Gastroesophageal sphincter (tissue), 4 donors: ENCODE data around the gene ZRANB3. TPM values are rescaled to one million over a fixed set of nuclear protein-coding genes. Genes with fewer than 3 reads are reported as not detected.

ENCODE experiments used
- ATAC-seq: fragments of 150-250 bp; one replicate; pipeline ENCODE4 v1.9.1; 2016; ENCODE audit warnings: mild to moderate bottlenecking, moderate library complexity
- H3K27ac ChIP-seq, 4 donors: fragments of 200-600 bp; sonication (generic) in 3 of 4; 1 replicate in 3 of 4; 2 replicates in 1 of 4; pipeline ENCODE4 v1.5.1; 2016 to 2019
- H3K27me3 ChIP-seq: fragments of 200-600 bp; sonication (generic); one replicate; pipeline ENCODE4 v1.5.1; 2019
- H3K36me3 ChIP-seq, 2 donors: fragments of 200-600 bp; sonication (generic); one replicate each; pipeline ENCODE4 v1.5.1; 2019; ENCODE audit warnings: control low read depth in 1 of 2
- H3K4me1 ChIP-seq, 3 donors: fragments of 200-600 bp; sonication (generic); 1 replicate in 2 of 3; 2 replicates in 1 of 3; pipeline ENCODE4 v1.5.1; 2016 to 2019; ENCODE audit warnings: control low read depth in 2 of 3
- H3K4me3 ChIP-seq, 2 donors: fragments of 200-600 bp; sonication (generic); one replicate each; pipeline ENCODE4 v1.5.1; 2019; ENCODE audit warnings: mild to moderate bottlenecking in 1 of 2, moderate library complexity in 1 of 2
- H3K9me3 ChIP-seq, 3 donors: fragments of 200-600 bp; sonication (generic); one replicate each; pipeline ENCODE4 v1.5.1; 2017 to 2019; ENCODE audit warnings: control low read depth in 2 of 3
- EP300 ChIP-seq: sonication (generic); formaldehyde crosslinking; IDR thresholded peaks from one replicate; pipeline ENCODE4 v1.6.1; 2017; ENCODE audit warnings: antibody characterized with exemption, mild to moderate bottlenecking
- POLR2A ChIP-seq, 2 donors: fragments of 450-650 bp; IDR thresholded peaks; one replicate each; pipeline ENCODE4 v1.6.1; 2017; ENCODE audit warnings: antibody characterized with exemption in 2 of 2, mild to moderate bottlenecking in 2 of 2, moderate library complexity in 1 of 2
- POLR2AphosphoS5 ChIP-seq: sonication (generic); formaldehyde crosslinking; IDR thresholded peaks from one replicate; pipeline ENCODE4 v1.6.1; 2017; ENCODE audit warnings: antibody characterized with exemption
- WGBS, 2 donors: methylation state at CpG; one replicate each; pipeline ENCODE4 v1.1.5; 2018; ENCODE audit warnings: low coverage in 1 of 2; 5-methylcytosine and 5-hydroxymethylcytosine counted together
- total RNA-seq, 4 donors: library from RNA; depleted of rRNA; stranded (reverse); fragments of >200 nt; gene quantifications; one replicate each; pipeline ENCODE4 v1.1.0, GENCODE V29; 2016
- TF ChIP-seq, protein P1 (sequence below), 4 experiments: fragments of 200-600 bp in 2 of 4; fragments of 450-650 bp in 2 of 4; sonication (generic) in 1 of 4; IDR thresholded peaks; one replicate each; pipeline ENCODE4 v1.5.1; 2017 to 2019; ENCODE audit warnings: antibody characterized with exemption in 4 of 4, mild to moderate bottlenecking in 2 of 4, moderate library complexity in 2 of 4

The ZRANB3 gene
- total RNA-seq, 4 donors from 2014 or later: 1.4 to 4.6 (median 2.4) TPM

GRCh38 chr2:135259123-135259522, 271.9 kb downstream of the ZRANB3 start:
- no peaks in the 10 kb centered on the region for H3K36me3 ChIP-seq
- H3K4me3 ChIP-seq: no peak overlapping the region
- H3K4me1 ChIP-seq: no peaks in the 10 kb centered on the region
- 83 to 97% methylated on average over 1 to 5 of the region's 6 CpGs for WGBS, 2 donors
- TF ChIP-seq POLR2A (IDR thresholded peaks at IDR 0.05) (no peak), POLR2AphosphoS5 (no peak), EP300 (no peak)
- TF ChIP-seq, protein P1, sequence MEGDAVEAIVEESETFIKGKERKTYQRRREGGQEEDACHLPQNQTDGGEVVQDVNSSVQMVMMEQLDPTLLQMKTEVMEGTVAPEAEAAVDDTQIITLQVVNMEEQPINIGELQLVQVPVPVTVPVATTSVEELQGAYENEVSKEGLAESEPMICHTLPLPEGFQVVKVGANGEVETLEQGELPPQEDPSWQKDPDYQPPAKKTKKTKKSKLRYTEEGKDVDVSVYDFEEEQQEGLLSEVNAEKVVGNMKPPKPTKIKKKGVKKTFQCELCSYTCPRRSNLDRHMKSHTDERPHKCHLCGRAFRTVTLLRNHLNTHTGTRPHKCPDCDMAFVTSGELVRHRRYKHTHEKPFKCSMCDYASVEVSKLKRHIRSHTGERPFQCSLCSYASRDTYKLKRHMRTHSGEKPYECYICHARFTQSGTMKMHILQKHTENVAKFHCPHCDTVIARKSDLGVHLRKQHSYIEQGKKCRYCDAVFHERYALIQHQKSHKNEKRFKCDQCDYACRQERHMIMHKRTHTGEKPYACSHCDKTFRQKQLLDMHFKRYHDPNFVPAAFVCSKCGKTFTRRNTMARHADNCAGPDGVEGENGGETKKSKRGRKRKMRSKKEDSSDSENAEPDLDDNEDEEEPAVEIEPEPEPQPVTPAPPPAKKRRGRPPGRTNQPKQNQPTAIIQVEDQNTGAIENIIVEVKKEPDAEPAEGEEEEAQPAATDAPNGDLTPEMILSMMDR (IDR thresholded peaks at IDR 0.05): no peak
- no peaks in the 10 kb centered on the region for H3K9me3 ChIP-seq
- no peaks in the 10 kb centered on the region for H3K27me3 ChIP-seq
- H3K27ac ChIP-seq: no peak overlapping the region
- no peak for ATAC-seq

DNA sequence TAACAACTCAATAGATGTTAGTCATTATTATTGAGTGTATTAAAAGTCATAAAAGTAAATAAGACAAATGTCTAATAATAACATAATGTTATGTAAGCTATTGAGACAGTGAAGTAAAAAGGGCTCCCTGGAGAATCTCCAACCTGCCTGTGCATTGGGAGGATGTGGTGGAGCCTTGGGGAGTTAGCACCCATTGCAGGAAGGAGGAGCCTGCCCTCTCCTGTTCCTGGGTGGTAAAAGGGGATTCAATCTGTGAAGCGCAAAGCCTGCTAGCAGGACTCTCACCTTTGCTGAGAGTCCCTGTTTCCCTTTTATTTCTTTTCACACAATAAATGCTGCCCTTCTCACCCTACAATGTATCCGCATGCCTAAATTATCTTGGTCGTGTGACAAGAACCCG, 272.8 kb downstream of the ZRANB3 start:
- Histone ChIP-seq H3K36me3 (no peaks in the 10 kb centered on the region), H3K27ac (no peak overlapping the region), H3K9me3 (no peaks in the 10 kb centered on the region), H3K27me3 (no peaks in the 10 kb centered on the region), H3K4me3 (no peak overlapping the region), H3K4me1 (no peaks in the 10 kb centered on the region)
- 79 to 94% methylated on average over 4 of the region's 4 CpGs for WGBS, 2 donors
- TF ChIP-seq POLR2AphosphoS5 (no peak), EP300 (no peak), POLR2A (IDR thresholded peaks at IDR 0.05) (no peak)
- TF ChIP-seq, protein P1 (IDR thresholded peaks at IDR 0.05): no peak
- ATAC-seq: no peak

DNA sequence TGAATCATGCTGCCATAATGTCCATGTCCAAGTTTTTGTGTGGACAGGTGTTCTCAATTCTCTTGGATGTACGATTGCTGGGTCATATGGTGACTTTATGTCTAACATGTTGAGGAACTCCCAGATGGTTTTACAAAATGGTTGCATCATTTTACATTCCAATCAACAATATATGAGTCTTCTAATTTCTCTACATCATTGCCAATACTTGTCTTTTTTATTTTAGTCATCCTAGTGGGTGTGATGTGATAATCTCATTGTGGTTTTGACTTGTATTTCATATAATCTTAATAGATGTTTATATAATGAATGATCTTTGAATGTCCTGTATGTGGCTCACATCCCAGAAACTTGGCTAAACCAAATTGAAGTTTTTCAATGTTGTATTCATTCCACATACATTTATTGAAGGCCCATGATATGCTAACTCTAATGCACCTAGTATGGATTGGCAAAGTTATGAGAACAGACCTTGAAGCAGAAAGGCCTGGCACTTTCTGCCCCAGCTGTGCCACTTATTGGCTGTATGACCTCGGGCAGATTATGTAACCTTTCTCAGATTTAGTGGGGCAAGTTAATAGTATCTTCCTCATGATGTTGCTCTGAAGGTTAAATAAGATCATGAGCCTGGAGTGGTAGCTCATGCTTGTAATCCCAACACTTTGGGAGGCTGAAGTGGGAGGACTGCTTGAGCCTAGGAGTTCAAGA, 273.5 kb downstream of the ZRANB3 start:
- Histone ChIP-seq H3K27me3 (no peaks in the 10 kb centered on the region), H3K27ac (no peak overlapping the region), H3K4me1 (no peaks in the 10 kb centered on the region), H3K36me3 (no peaks in the 10 kb centered on the region), H3K4me3 (no peak overlapping the region), H3K9me3 (no peaks in the 10 kb centered on the region)
- TF ChIP-seq, protein P1 (IDR thresholded peaks at IDR 0.05): no peak
- TF ChIP-seq EP300: no peak
- TF ChIP-seq POLR2AphosphoS5: no peak
- no peak for TF ChIP-seq POLR2A (IDR thresholded peaks at IDR 0.05)
- ATAC-seq: no peak
- 67 to 79% methylated on average over 1 to 2 of the region's 2 CpGs for WGBS, 2 donors

- H3K27me3 ChIP-seq: no peaks in the 10 kb centered on the region
- H3K36me3 ChIP-seq: peaks cover 0 to 4% of the 10 kb centered on the region in 2 donors
- WGBS, 2 donors: 89 to 100% methylated on average over 2 to 3 of the region's 3 CpGs
- no peak for ATAC-seq
- peaks cover 0 to under 1% (median 0%) of the 10 kb centered on the region in 3 donors for H3K9me3 ChIP-seq
- H3K4me3 ChIP-seq: no peak overlapping the region
- H3K4me1 ChIP-seq: no peaks in the 10 kb centered on the region
- no peak for TF ChIP-seq POLR2A (IDR thresholded peaks at IDR 0.05)
- no peak for TF ChIP-seq EP300
- TF ChIP-seq POLR2AphosphoS5: no peak
- TF ChIP-seq, protein P1 (IDR thresholded peaks at IDR 0.05): no peak
- H3K27ac ChIP-seq: no peak overlapping the region
Observed at GRCh38 chr2:135256531-135257260, 274.3 kb downstream of the ZRANB3 start.
